Amygdala (tissue), 56 donors: ENCODE results near the gene CMYA5.

Experiments used
- DNase-seq, 56 donors: peaks; one replicate each; lab custom pipeline; 2025; lab: John Stamatoyannopoulos, UW

CMYA5 gene

GRCh38 chr5:79792463-79792862 lies 102.8 kb downstream of the CMYA5 start:
- no peak for DNase-seq

DNA sequence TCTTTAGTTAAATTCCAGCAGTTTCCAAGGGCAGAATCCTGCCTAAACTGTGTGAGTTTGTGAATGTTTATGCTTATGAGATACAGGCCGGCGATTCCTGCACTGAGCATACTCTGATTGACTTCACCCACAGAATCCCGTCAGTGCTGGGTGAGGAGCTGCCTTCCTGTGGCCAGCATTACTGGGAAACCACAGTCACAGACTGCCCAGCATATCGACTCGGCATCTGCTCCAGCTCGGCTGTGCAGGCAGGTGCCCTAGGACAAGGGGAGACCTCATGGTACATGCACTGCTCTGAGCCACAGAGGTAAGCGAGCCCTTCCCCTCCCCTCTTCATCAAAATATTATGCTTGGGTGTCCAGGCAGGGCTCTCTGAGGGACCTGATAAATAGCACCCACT lies 103.7 kb downstream of the CMYA5 start:
- no peak for DNase-seq

DNA sequence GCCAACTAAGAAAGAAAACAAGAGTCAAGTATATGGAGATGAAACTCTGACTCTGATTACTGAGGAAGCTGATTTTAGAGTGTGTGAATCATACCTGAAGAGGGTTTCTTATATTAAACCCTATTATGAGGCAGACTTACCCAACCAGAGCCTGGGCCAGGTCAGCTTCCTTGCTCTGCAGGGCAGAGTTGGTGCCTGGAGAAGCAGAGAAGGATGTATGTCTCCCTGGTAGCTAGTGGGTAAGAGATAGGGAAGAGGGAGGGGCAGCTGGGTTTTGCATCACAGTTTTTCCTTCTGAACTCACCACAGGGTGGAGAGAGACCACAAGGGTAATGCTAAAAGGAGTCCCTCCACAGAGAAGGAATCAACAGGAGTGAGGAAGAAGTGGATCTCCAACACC lies 104.1 kb downstream of the CMYA5 start:
- DNase-seq: no peak

DNA sequence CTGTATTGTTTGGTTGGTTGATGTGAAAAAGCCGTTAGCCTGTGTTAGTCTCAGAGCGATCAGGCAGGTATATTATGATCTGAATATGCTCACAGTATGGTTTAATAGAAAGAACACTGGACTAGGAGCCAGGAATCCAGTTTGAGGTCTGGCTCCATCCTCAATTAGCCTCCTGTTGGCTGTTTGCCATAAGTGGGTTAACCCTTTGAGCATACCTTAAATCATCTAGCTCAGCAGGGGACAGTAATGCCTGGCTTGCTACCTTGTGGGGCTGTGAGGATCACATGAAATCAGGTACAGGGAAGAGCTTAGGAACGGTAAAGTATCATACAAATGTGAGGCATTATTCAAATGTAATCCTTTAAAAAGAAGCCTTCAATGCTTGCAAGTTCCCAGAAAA lies 104.7 kb downstream of the CMYA5 start:
- no peak for DNase-seq

DNA sequence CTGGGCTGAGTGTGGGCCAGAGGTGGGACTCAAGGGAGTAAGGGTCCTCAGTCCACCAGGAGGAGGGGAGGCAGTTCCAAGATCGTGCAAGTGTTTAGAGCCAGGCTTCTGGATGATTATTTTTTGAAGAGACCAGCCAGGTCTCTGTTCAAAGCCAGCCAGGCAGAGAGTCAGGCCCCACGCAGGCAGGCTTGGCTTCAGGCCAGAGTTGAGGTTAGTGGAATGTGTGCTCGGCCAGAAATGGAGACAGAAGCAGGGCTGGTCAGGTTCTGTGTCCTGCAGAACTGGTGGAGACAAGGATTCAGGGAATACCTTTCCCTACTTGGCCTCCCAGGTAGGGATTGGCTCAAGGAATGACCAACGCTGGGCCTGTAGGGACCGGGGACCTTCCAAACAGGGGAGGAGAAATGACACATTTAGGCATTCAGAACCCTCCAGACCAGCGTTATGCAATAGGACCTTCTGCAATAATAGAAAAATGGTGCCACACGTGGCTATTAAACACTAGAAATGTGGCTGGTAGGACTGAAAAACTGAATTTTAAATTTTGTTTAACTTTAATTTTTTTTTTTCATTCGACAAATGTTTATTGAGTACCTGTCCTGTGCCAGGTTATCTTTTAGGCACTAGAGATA lies 106.2 kb downstream of the CMYA5 start:
- no peak for DNase-seq

DNA sequence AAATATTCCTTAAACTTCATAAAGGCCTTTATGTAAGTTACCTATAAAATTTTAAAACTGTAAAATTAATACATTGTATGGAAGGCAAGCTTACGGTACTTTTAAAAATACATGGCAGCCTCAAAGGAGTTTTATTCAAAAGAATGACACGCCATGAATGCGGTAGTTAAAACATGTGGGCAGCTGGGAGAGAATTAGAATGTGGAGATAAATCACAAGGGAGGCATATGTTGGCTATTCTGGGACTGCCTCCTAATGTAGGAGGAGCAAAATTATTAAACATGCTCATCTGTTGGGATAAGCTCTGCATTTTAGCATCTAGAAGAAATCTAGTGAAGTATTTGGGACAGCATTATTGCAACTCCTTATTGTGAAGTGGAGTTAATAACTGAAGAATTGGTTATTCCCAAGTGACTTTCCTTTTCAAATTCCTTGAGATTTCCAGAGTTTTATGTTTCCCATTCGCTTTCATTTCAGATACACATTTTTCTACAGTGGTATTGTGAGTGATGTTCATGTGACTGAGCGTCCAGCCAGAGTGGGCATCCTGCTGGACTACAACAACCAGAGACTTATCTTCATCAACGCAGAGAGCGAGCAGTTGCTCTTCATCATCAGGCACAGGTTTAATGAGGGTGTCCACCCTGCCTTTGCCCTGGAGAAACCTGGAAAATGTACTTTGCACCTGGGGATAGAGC lies 109.4 kb downstream of the CMYA5 start:
- DNase-seq: no peak

DNA sequence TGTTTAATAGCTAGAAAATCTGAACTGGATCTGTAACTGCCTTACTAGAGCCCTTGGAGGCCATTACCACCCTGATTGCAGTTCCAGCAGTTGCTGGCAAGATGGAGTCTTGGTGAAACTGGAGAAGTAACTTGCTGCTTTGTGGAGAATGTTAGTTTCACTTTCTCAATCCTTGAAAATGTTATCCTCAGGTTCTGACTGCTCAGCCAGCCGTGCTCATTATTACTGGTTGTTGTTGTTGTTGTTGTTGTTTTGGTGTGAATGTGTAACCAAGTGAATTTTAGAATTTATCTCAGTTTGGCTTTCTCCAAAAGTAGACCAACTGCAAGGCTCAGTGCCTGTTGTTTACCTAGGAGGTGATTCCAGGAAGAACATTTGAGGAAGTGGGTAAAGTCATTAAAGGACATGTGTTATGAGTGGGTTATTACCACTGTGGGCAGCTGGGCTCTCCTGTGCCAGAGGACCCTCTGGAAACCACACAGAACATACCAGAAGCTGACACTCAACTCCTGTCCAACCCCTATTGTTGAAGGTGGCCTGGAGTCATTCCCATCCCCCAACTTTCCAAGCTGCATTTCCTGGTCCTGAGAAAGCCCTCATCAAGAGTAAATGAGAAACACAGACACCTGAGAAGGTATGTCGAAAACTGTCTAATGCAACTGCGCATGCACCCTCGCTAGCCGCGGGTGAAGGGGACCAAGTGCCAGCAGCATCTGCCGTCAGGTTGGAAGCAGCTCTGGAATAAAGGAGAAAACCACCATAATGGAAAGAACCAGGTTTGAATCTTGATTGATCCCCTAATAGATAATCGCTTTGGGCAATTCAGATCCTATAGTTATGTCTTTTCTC lies 111.6 kb downstream of the CMYA5 start:
- no peak for DNase-seq

GRCh38 chr5:79802406-79802805 lies 112.8 kb downstream of the CMYA5 start:
- DNase-seq: no peak

DNA sequence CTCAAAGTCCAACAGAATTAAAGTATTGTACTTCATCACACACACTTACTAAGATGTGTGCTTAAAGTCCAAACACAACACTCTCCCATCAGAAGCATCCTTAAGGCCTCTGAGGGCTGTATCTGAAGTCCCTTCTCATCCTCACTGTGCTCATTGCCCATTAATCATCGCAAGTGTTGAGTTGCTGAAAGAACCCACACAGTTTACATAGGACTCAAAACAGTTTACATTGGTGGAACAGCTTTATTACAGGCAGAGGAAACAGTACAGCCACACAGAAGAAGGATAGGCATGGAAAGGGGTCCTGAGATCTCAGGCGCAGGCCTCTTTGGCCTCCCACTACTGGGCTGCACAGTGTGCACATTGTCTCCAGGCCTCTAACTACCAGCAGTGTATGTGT lies 113.4 kb downstream of the CMYA5 start:
- DNase-seq: no peak

DNA sequence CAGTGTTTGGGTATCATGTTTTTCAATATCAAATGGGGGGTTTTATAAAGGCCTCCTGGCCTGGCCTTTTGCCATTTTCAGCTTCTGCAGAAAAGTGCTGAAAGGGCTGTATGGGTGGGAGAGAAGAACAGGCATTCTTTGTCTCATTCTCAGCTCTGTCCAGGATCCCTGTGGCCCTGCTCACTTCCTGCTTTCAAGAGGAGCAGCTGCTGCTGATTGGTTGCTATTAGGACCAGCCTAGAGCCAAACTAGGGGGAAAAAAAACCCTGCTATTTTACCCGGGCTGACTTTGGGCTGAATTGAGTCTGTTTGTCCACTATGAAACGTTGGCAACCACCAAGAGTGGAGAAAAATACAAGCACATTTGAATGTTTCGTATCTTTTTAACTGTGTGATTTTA lies 117.1 kb downstream of the CMYA5 start:
- DNase-seq: peak in 36 of 56 donors; percentile 4 to 75 (median 27)

DNA sequence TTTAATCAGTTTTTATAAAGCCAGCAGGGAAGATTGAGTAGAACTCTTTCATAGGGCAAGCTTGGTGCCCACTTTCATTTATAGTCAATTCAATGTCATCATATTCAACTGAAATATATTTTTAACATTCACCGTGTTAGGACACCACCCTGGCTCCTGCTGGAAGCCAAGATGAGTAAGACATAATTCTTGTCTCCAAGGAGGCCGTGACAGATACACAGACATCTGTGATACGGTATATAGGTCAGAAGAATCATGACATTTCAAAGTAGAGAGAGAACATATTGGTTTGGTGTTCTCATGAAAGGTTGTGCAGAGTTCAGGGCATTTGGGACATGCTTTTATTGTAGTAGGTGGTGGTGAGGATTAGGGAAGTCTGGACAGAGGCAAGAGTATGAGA lies 120.1 kb downstream of the CMYA5 start:
- DNase-seq: no peak

- no peak for DNase-seq
These were observed 121.4 kb downstream of the CMYA5 start for GRCh38 chr5:79811081-79811480.

- no peak for DNase-seq
These were observed 122.3 kb downstream of the CMYA5 start for GRCh38 chr5:79811904-79812303.

DNA sequence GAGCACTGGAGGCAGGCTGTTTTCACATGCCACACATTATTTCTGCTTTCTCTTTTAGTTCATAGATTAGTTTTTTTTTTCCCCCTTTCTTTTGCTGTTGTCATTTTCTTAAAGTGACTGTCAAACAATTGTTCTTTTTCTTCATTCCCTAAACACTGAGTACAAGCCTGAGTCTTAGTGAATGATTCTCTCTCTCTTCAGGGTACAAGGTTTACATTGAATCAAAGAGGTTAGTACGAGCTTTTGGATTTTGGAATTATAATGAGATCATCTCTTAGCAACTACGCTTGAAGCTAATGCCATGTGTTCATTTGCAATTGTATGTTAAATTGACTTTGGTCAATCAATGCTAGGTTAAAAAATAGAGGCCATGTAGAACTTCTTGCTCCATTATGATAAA lies 125.1 kb downstream of the CMYA5 start:
- DNase-seq: no peak

- DNase-seq: no peak
These were observed 126.4 kb downstream of the CMYA5 start for GRCh38 chr5:79816014-79816413.

DNA sequence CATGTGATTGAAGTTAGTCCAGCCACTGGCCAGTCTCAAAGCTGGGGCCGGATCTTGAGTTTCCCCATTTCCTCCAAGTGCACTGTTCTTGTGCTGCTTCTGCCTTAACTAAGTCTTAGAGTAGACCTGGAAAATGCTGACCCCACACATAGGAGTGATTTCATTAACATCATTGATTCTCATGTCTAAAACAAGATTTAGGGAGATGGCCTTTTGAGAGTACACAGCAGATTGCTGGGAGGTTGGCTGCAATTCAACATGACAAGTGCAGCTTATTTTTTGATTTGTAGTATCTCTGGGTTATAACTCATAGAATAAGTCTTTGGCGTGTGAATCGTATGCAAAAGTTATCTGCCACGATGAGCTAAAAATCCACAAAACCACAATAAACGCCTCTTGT lies 131.0 kb downstream of the CMYA5 start:
- DNase-seq: no peak

- DNase-seq: no peak
These were observed 134.8 kb downstream of the CMYA5 start for GRCh38 chr5:79824444-79824843.

- no peak for DNase-seq
These were observed 136.2 kb downstream of the CMYA5 start for GRCh38 chr5:79825802-79826201.

DNA sequence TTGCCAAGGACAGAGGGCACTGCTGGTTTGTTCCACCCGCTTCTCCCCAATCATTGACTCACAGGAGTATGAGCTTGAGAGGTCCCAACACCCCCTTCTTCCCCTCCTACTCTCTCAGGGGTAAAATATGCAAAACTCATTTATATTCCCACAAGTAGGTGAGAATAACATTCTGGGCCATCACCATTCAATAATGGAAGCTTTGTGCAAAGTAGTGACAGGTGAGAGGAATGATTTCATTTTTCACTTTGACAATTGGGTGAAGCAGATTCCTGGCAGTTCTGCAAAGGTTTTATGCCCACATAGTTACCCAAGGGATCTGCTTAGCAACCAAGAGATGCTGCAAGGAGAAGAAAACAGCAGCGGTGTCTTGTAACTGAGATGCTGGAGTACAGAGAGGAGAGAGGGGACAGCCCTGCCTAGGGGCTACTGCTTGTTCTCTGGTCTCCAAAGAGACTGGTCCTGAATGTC lies 137.6 kb downstream of the CMYA5 start:
- DNase-seq: peak in 5 of 56 donors; percentile 13 to 36 (median 21)

DNA sequence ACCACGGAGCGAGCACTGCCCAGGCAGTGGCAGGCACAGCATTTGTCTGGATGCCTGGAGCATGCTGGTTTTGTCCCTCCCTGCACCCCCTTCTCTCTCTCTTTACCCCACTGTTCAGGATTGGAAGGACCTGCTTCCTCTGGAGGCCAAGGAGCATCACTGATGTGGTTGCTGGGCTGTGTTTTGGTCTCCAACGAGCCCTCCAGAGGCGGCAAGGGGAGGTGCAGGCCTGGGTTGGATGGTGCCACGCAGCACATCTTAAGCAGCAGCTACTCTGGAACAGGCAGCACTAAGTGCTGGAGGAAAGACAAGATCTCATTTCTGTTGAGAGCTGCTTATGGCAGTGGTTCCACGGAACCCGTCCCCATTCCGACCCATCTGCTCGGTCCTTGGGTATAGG lies 139.6 kb downstream of the CMYA5 start:
- DNase-seq: no peak
